ENCODE data around the gene SLC8A1.

The SLC8A1 gene

GRCh38 chr2:40270372-40270771 lies 181.5 kb downstream of the SLC8A1 start:
- DNase-seq (ENCODE audit: low spot score): no peak

- DNase-seq (ENCODE audit: low spot score): no peak
Measured at GRCh38 chr2:40268566-40268965, 183.3 kb downstream of the SLC8A1 start.

GRCh38 chr2:40266201-40266600 lies 185.7 kb downstream of the SLC8A1 start:
- no peak for DNase-seq (ENCODE audit: low spot score)

GRCh38 chr2:40265602-40266001 lies 186.3 kb downstream of the SLC8A1 start:
- DNase-seq (ENCODE audit: low spot score): no peak

GRCh38 chr2:40261042-40261441 lies 190.8 kb downstream of the SLC8A1 start:
- no peak for DNase-seq (ENCODE audit: low spot score)

GRCh38 chr2:40260437-40260836 lies 191.5 kb downstream of the SLC8A1 start:
- no peak for DNase-seq (ENCODE audit: low spot score)

GRCh38 chr2:40259900-40260299 lies 192.0 kb downstream of the SLC8A1 start:
- no peak for DNase-seq (ENCODE audit: low spot score)

- DNase-seq (ENCODE audit: low spot score): no peak
Measured at GRCh38 chr2:40258135-40258457, 193.8 kb downstream of the SLC8A1 start.

- no peak for DNase-seq (ENCODE audit: low spot score)
Measured at GRCh38 chr2:40257340-40258134, 194.4 kb downstream of the SLC8A1 start.

- DNase-seq (ENCODE audit: low spot score): peak; percentile 52
Measured at GRCh38 chr2:40256649-40257048, 195.2 kb downstream of the SLC8A1 start.

- DNase-seq (ENCODE audit: low spot score): no peak
Measured at GRCh38 chr2:40256008-40256407, 195.9 kb downstream of the SLC8A1 start.

GRCh38 chr2:40255103-40255502 lies 196.8 kb downstream of the SLC8A1 start:
- no peak for DNase-seq (ENCODE audit: low spot score)

GRCh38 chr2:40254611-40255010 lies 197.3 kb downstream of the SLC8A1 start:
- no peak for DNase-seq (ENCODE audit: low spot score)

GRCh38 chr2:40251137-40251536 lies 200.8 kb downstream of the SLC8A1 start:
- DNase-seq (ENCODE audit: low spot score): no peak

GRCh38 chr2:40249577-40249976 lies 202.3 kb downstream of the SLC8A1 start:
- no peak for DNase-seq (ENCODE audit: low spot score)

GRCh38 chr2:40248294-40248693 lies 203.6 kb downstream of the SLC8A1 start:
- DNase-seq (ENCODE audit: low spot score): no peak

- peak; percentile 65 for DNase-seq (ENCODE audit: low spot score)
Measured at GRCh38 chr2:40244675-40245074, 207.2 kb downstream of the SLC8A1 start.

- no peak for DNase-seq (ENCODE audit: low spot score)
Measured at GRCh38 chr2:40244251-40244650, 207.6 kb downstream of the SLC8A1 start.

- no peak for DNase-seq (ENCODE audit: low spot score)
Measured at GRCh38 chr2:40243581-40244187, 208.2 kb downstream of the SLC8A1 start.

GRCh38 chr2:40242315-40242714 lies 209.6 kb downstream of the SLC8A1 start:
- no peak for DNase-seq (ENCODE audit: low spot score)

GRCh38 chr2:40240070-40240469 lies 211.8 kb downstream of the SLC8A1 start:
- no peak for DNase-seq (ENCODE audit: low spot score)

GRCh38 chr2:40230707-40231432 lies 221.0 kb downstream of the SLC8A1 start:
- no peak for DNase-seq (ENCODE audit: low spot score)

- no peak for DNase-seq (ENCODE audit: low spot score)
Measured at GRCh38 chr2:40230186-40230585, 221.7 kb downstream of the SLC8A1 start.

Data from ecto neural progenitor cell (in vitro differentiated cells).